Activated CD4-positive, alpha-beta T cell treated with anti-CD3 and anti-CD28 coated beads, Interleukin-2, amount 10 ng/mL, durations not matched to agents 24 days and 14 days (primary cell): ENCODE data around the gene CEP97. TPM values are rescaled to one million over a fixed set of nuclear protein-coding genes. Genes with fewer than 3 reads are reported as not detected.
"Not testable (repeated sequence)": the region's sequence is repeated elsewhere in the genome, so short reads cannot be mapped to it uniquely, and the experiment has no call there.

Experiments used
- DNase-seq: peaks from one replicate; pipeline ENCODE4 v3.0.0; 2022
- H3K27ac Mint-ChIP-seq: one replicate; pipeline ENCODE4 v1.8.0; 2022; ENCODE audit warnings: mild to moderate bottlenecking, mixed read lengths
- H3K27me3 Mint-ChIP-seq: one replicate; pipeline ENCODE4 v1.8.0; 2022; ENCODE audit warnings: mixed read lengths
- H3K36me3 Mint-ChIP-seq: one replicate; pipeline ENCODE4 v1.8.0; 2022; ENCODE audit warnings: low read depth, mild to moderate bottlenecking, mixed read lengths
- H3K4me1 Mint-ChIP-seq: one replicate; pipeline ENCODE4 v1.8.0; 2021; ENCODE audit warnings: mixed read lengths
- H3K4me3 Mint-ChIP-seq: one replicate; pipeline ENCODE4 v1.8.0; 2022; ENCODE audit warnings: mild to moderate bottlenecking, moderate library complexity, mixed read lengths
- H3K9me3 Mint-ChIP-seq: one replicate; pipeline ENCODE4 v1.8.0; 2021; ENCODE audit warnings: mixed read lengths
- intact Hi-C: fragments of 100-400 bp; cut with micrococcal nuclease; formaldehyde crosslinking; loops from one replicate; pipeline ENCODE4 v1.15.1; 2023
- total RNA-seq: library from RNA; stranded (reverse); gene quantifications from 2 replicates; pipeline ENCODE4 v1.2.3, GENCODE V29; 2022

CEP97 gene
- total RNA-seq, 1 donor from 2014 or later: 20.3 TPM

GRCh38 chr3:101777745-101778281 lies 53.4 kb downstream of the CEP97 start:
- not testable (repeated sequence) for DNase-seq, H3K27ac Mint-ChIP-seq

GRCh38 chr3:101778385-101779046 lies 54.1 kb downstream of the CEP97 start:
- peaks cover 25% of the 10 kb centered on the region for H3K4me1 Mint-ChIP-seq
- peaks cover 9% of the 10 kb centered on the region for H3K36me3 Mint-ChIP-seq
- intact Hi-C loops: loop anchor here (1.0 kb wide), 2 partner anchors 54 to 102 kb away; partner anchors contain the start of gene CEP97
- H3K27ac Mint-ChIP-seq: peak overlapping the region; percentile 94
- H3K4me3 Mint-ChIP-seq: peak overlapping the region; percentile 97
- H3K9me3 Mint-ChIP-seq: no peaks in the 10 kb centered on the region
- no peak for DNase-seq
- no peaks in the 10 kb centered on the region for H3K27me3 Mint-ChIP-seq

More at GRCh38 chr3:101777745-101778281, 53.4 kb downstream of the CEP97 start:
- Mint-ChIP-seq H3K4me3 (peak overlapping the region; percentile 35), H3K4me1 (peaks cover 23% of the 10 kb centered on the region)
- H3K9me3 Mint-ChIP-seq, H3K27me3 Mint-ChIP-seq, intact Hi-C loops, H3K36me3 Mint-ChIP-seq: not testable (repeated sequence)

GRCh38 chr3:101779047-101779821 lies 54.8 kb downstream of the CEP97 start, which contains the start of gene NXPE3:
TSS of gene NXPE3 (plus strand) at chr3:101779211. CDS start at chr3:101785597, 6,386 bp downstream.
- Mint-ChIP-seq H3K4me1 (peaks cover 31% of the 10 kb centered on the region), H3K9me3 (no peaks in the 10 kb centered on the region), H3K27ac (peak within 1 kb of the TSS; percentile 94), H3K36me3 (peaks cover 15% of the 10 kb centered on the region), H3K27me3 (no peaks in the 10 kb centered on the region), H3K4me3 (peak within 1 kb of the TSS; percentile 97)
- intact Hi-C loops: loop anchor here (1.0 kb wide), 2 partner anchors 55 to 103 kb away; partner anchors contain the start of gene CEP97
- peak; percentile 98 for DNase-seq

- Mint-ChIP-seq H3K4me1 (peaks cover 38% of the 10 kb centered on the region), H3K4me3 (peak overlapping the region; percentile 97), H3K27me3 (no peaks in the 10 kb centered on the region), H3K9me3 (no peaks in the 10 kb centered on the region), H3K36me3 (peaks cover 20% of the 10 kb centered on the region), H3K27ac (peak overlapping the region; percentile 94)
- no peak for DNase-seq
- intact Hi-C loops: loop anchor here (1.0 to 10.0 kb wide), 4 partner anchors 56 to 205 kb away; partner anchors contain the start of genes CEP97 and PCNP
These were observed 55.5 kb downstream of the CEP97 start for GRCh38 chr3:101779822-101780381.

- H3K36me3 Mint-ChIP-seq: peaks cover 27% of the 10 kb centered on the region
- no peaks in the 10 kb centered on the region for H3K27me3 Mint-ChIP-seq
- no peak for DNase-seq
- peak overlapping the region; percentile 97 for H3K4me3 Mint-ChIP-seq
- peaks cover 45% of the 10 kb centered on the region for H3K4me1 Mint-ChIP-seq
- intact Hi-C loops: loop anchor here (2.0 to 10.0 kb wide), 2 partner anchors 70 to 206 kb away; partner anchors contain the start of gene PCNP
- H3K27ac Mint-ChIP-seq: no peak overlapping the region
- H3K9me3 Mint-ChIP-seq: no peaks in the 10 kb centered on the region
These were observed 56.2 kb downstream of the CEP97 start for GRCh38 chr3:101780661-101781060.

GRCh38 chr3:101781166-101781565 lies 56.8 kb downstream of the CEP97 start:
- DNase-seq: no peak
- Mint-ChIP-seq H3K27ac (no peak overlapping the region), H3K36me3 (peaks cover 31% of the 10 kb centered on the region), H3K27me3 (no peaks in the 10 kb centered on the region), H3K9me3 (no peaks in the 10 kb centered on the region), H3K4me1 (peaks cover 50% of the 10 kb centered on the region), H3K4me3 (peak overlapping the region; percentile 29)
- intact Hi-C loops: loop anchor here (2.0 to 10.0 kb wide), 2 partner anchors 70 to 206 kb away; partner anchors contain the start of gene PCNP

- H3K27ac Mint-ChIP-seq: peak overlapping the region; percentile 89
- DNase-seq: peak; percentile 68
- intact Hi-C loops: loop anchor here (10.0 kb wide), 1 partner anchor 210 kb away; the partner anchor contains the start of gene PCNP
- H3K4me3 Mint-ChIP-seq: peak overlapping the region; percentile 82
- H3K36me3 Mint-ChIP-seq: peaks cover 62% of the 10 kb centered on the region
- no peaks in the 10 kb centered on the region for H3K9me3 Mint-ChIP-seq
- peaks cover 41% of the 10 kb centered on the region for H3K4me1 Mint-ChIP-seq
- no peaks in the 10 kb centered on the region for H3K27me3 Mint-ChIP-seq
These were observed 60.6 kb downstream of the CEP97 start for GRCh38 chr3:101784855-101785613.

- peaks cover 22% of the 10 kb centered on the region for H3K9me3 Mint-ChIP-seq
- H3K4me1 Mint-ChIP-seq: peaks cover 17% of the 10 kb centered on the region
- no peak overlapping the region for H3K27ac Mint-ChIP-seq
- no peaks in the 10 kb centered on the region for H3K27me3 Mint-ChIP-seq
- DNase-seq: no peak
- H3K4me3 Mint-ChIP-seq: no peak overlapping the region
- H3K36me3 Mint-ChIP-seq: peaks cover 85% of the 10 kb centered on the region
- intact Hi-C loops: no loop called here
These were observed 67.4 kb downstream of the CEP97 start for GRCh38 chr3:101791778-101792177.

GRCh38 chr3:101796077-101796680 lies 71.8 kb downstream of the CEP97 start:
- no peaks in the 10 kb centered on the region for H3K27me3 Mint-ChIP-seq
- H3K4me1 Mint-ChIP-seq: peaks cover 17% of the 10 kb centered on the region
- intact Hi-C loops: no loop called here
- H3K4me3 Mint-ChIP-seq: no peak overlapping the region
- peaks cover 22% of the 10 kb centered on the region for H3K9me3 Mint-ChIP-seq
- DNase-seq: no peak
- no peak overlapping the region for H3K27ac Mint-ChIP-seq
- H3K36me3 Mint-ChIP-seq: peaks cover 64% of the 10 kb centered on the region

GRCh38 chr3:101801174-101801573 lies 76.8 kb downstream of the CEP97 start:
- Mint-ChIP-seq H3K36me3 (peaks cover 32% of the 10 kb centered on the region), H3K9me3 (peaks cover 2% of the 10 kb centered on the region), H3K27me3 (no peaks in the 10 kb centered on the region), H3K4me3 (no peak overlapping the region), H3K4me1 (peaks cover 16% of the 10 kb centered on the region), H3K27ac (no peak overlapping the region)
- intact Hi-C loops: loop anchor here (5.0 to 10.0 kb wide), 3 partner anchors 104 to 736 kb away; no protein-coding TSS in a partner anchor
- no peak for DNase-seq

GRCh38 chr3:101802179-101802578 lies 77.8 kb downstream of the CEP97 start:
- Mint-ChIP-seq H3K4me1 (peaks cover 12% of the 10 kb centered on the region), H3K27me3 (no peaks in the 10 kb centered on the region), H3K36me3 (peaks cover 28% of the 10 kb centered on the region), H3K27ac (no peak overlapping the region), H3K4me3 (no peak overlapping the region), H3K9me3 (no peaks in the 10 kb centered on the region)
- no peak for DNase-seq
- intact Hi-C loops: loop anchor here (2.0 to 10.0 kb wide), 4 partner anchors 49 to 735 kb away; no protein-coding TSS in a partner anchor

GRCh38 chr3:101803173-101803782 lies 78.9 kb downstream of the CEP97 start:
- peaks cover 25% of the 10 kb centered on the region for H3K36me3 Mint-ChIP-seq
- intact Hi-C loops: loop anchor here (2.0 to 10.0 kb wide), 4 partner anchors 48 to 734 kb away; no protein-coding TSS in a partner anchor

More at GRCh38 chr3:101803173-101803782, 78.9 kb downstream of the CEP97 start:
- peak; percentile 90 for DNase-seq
- Mint-ChIP-seq H3K27me3 (no peaks in the 10 kb centered on the region), H3K4me3 (no peak overlapping the region), H3K27ac (peak overlapping the region; percentile 26), H3K9me3 (no peaks in the 10 kb centered on the region), H3K4me1 (peaks cover 16% of the 10 kb centered on the region)
